Mesodermal cell (in vitro differentiated cells): ENCODE measurements around the gene BDKRB2.

Experiments used
- H3K27ac ChIP-seq: 2 replicates; pipeline ENCODE4 v1.7.0; 2013; ENCODE audit warnings: mild to moderate bottlenecking, low read depth, low read length, moderate library complexity; ENCODE audit not compliant: severe bottlenecking
- H3K36me3 ChIP-seq: 2 replicates; pipeline ENCODE4 v1.7.1; 2013; ENCODE audit warnings: mild to moderate bottlenecking, low read length, moderate library complexity; ENCODE audit not compliant: control insufficient read depth, insufficient read depth
- H3K4me1 ChIP-seq: one replicate; pipeline ENCODE4 v1.7.1; 2013; ENCODE audit warnings: mild to moderate bottlenecking, low read length; ENCODE audit not compliant: insufficient read depth, control insufficient read depth, poor library complexity, severe bottlenecking
- H3K4me3 ChIP-seq: 2 replicates; pipeline ENCODE4 v1.7.0; 2013; ENCODE audit warnings: low read length, control low read depth, mild to moderate bottlenecking; ENCODE audit not compliant: insufficient read depth, poor library complexity, severe bottlenecking; ENCODE audit errors: extremely low read depth
- H3K9me3 ChIP-seq: 2 replicates; pipeline ENCODE4 v1.7.1; 2013; ENCODE audit warnings: mild to moderate bottlenecking, low read length, moderate library complexity; ENCODE audit not compliant: control insufficient read depth
- WGBS, 2 experiments: methylation state at CpG; one replicate each; pipeline ENCODE4 v1.1.5; 2013; ENCODE audit warnings: missing lambda C conversion rate in 2 of 2; ENCODE audit not compliant: insufficient coverage in 2 of 2; 5-methylcytosine and 5-hydroxymethylcytosine counted together

The BDKRB2 gene

DNA sequence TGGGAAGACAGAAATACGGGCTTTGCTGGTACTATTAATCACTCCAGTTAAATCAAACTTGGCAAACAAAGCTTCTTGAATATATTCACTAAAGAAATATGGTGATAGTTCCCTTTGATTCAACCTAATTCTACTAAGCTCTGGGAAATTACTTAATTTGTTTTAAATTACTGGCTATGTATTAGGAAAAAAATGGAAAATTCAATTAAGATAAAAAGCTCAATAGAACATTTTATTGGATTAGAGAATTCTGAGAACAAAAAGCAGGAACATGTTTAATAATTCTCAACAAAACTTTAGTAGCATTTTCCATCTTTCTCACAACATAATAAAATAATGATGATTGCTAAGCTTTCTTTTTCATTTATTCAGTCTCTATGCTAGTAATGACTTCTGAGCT is 81.6 kb downstream of the BDKRB2 start:
- WGBS, 2 experiments, result no CpG with 5 or more reads among the region's 1 CpG
- Histone ChIP-seq H3K4me3 (no peak overlapping the region), H3K4me1 (no peaks in the 10 kb centered on the region), H3K27ac (peak overlapping the region; percentile 74), H3K36me3 (peaks cover 32% of the 10 kb centered on the region), H3K9me3 (no peaks in the 10 kb centered on the region)

DNA sequence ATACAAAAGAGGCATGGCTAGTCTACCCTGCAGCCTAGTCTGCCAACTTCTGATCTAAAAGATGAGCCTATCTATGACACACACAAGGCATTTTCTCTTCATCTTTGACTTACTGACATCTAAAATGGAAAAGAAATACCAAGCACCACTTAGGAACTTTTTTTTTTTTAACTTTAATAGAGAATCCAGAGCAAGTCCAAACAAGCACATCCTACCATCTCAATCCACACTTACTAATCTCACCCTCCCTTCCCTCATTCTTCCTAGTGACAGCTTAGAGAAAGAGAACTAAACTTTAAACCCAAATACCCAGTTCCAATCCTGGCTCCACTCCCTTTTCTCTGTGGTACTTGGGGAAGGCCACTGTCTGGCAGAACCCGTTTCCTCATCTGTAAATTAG is 83.2 kb downstream of the BDKRB2 start:
- H3K27ac ChIP-seq, result no peak overlapping the region
- no CpG with 5 or more reads among the region's 1 CpG for WGBS, 2 experiments

More for the DNA sequence above, 83.2 kb downstream of the BDKRB2 start:
- peaks cover 32% of the 10 kb centered on the region for H3K36me3 ChIP-seq
- no peaks in the 10 kb centered on the region for H3K4me1 ChIP-seq
- no peak overlapping the region for H3K4me3 ChIP-seq
- no peaks in the 10 kb centered on the region for H3K9me3 ChIP-seq
